Immature natural killer cell (primary cell): ENCODE measurements around the gene SRSF9. TPM values are rescaled to one million over a fixed set of nuclear protein-coding genes. Genes with fewer than 3 reads are reported as not detected.
A peak's percentile ranks its signal among the peaks of the same experiment; 100 is the strongest.
"Not testable (repeated sequence)": the region's sequence is repeated elsewhere in the genome, so short reads cannot be mapped to it uniquely, and the experiment has no call there.

Experiments used
- DNase-seq, 3 donors: peaks; one replicate each; pipeline ENCODE4 v3.0.0; 2022; ENCODE audit warnings: mixed read lengths in 1 of 3
- H3K27ac Mint-ChIP-seq, 6 donors: one replicate each; pipeline ENCODE4 v1.8.0; 2020; ENCODE audit warnings: mixed read lengths in 6 of 6, mild to moderate bottlenecking in 5 of 6, inconsistent platforms in 4 of 6, moderate library complexity in 3 of 6
- H3K27me3 Mint-ChIP-seq, 3 donors: one replicate each; pipeline ENCODE4 v1.8.0; 2020 to 2021; ENCODE audit warnings: low read depth in 3 of 3, mild to moderate bottlenecking in 3 of 3, mixed read lengths in 3 of 3, moderate library complexity in 3 of 3, inconsistent platforms in 1 of 3
- H3K36me3 Mint-ChIP-seq, 3 donors: one replicate each; pipeline ENCODE4 v1.8.0; 2020; ENCODE audit warnings: mixed read lengths in 3 of 3, inconsistent platforms in 2 of 3, mild to moderate bottlenecking in 2 of 3
- H3K4me1 Mint-ChIP-seq, 2 donors: one replicate each; pipeline ENCODE4 v1.8.0; 2020; ENCODE audit warnings: inconsistent platforms in 2 of 2, mild to moderate bottlenecking in 2 of 2, mixed read lengths in 2 of 2, moderate library complexity in 1 of 2
- H3K4me3 Mint-ChIP-seq, 5 donors: one replicate each; pipeline ENCODE4 v1.8.0; 2020; ENCODE audit warnings: mild to moderate bottlenecking in 5 of 5, mixed read lengths in 5 of 5, inconsistent platforms in 3 of 5, moderate library complexity in 3 of 5
- H3K9me3 Mint-ChIP-seq, 6 donors: one replicate each; pipeline ENCODE4 v1.8.0; 2020; ENCODE audit warnings: mild to moderate bottlenecking in 6 of 6, mixed read lengths in 6 of 6, inconsistent platforms in 4 of 6, moderate library complexity in 3 of 6
- polyA plus RNA-seq, 3 donors: library from polyadenylated mRNA; unstranded; fragments of 300-500 nt; fragmentation: Illumina TruSeq; gene quantifications; one replicate each; pipeline ENCODE4 v1.2.3, GENCODE V29; 2021

The SRSF9 gene
- 100 to 1,000 TPM; 221 to 292 (median 271) TPM for polyA plus RNA-seq

GRCh38 chr12:120469450-120470149 lies at the start of gene SRSF9:
Gene SRSF9, minus strand, starts transcription at chr12:120469748. Its CDS starts 139 bp downstream, at chr12:120469609.
- H3K9me3 Mint-ChIP-seq: no peaks in the 10 kb centered on the region
- peaks cover 77 to 84% of the 10 kb centered on the region in 2 donors for H3K4me1 Mint-ChIP-seq
- H3K27me3 Mint-ChIP-seq: peaks cover 5 to 13% (median 10%) of the 10 kb centered on the region in 3 donors
- peak; percentile 97 to 98 (median 98) for DNase-seq
- peak within 1 kb of the TSS; percentile 88 to 99 (median 96) for H3K27ac Mint-ChIP-seq
- peak within 1 kb of the TSS; percentile 90 to 100 (median 97) for H3K4me3 Mint-ChIP-seq
- peaks cover 8 to 22% (median 8%) of the 10 kb centered on the region in 3 donors for H3K36me3 Mint-ChIP-seq

- H3K36me3 Mint-ChIP-seq: peaks cover 0 to 11% (median 8%) of the 10 kb centered on the region in 3 donors
- not testable (repeated sequence) for H3K4me3 Mint-ChIP-seq
These were observed 49.8 kb upstream of the SRSF9 start for GRCh38 chr12:120519324-120519723.

GRCh38 chr12:120515496-120515895 lies 45.9 kb upstream of the SRSF9 start:
- Mint-ChIP-seq H3K4me3 (no peak overlapping the region), H3K27me3 (peaks cover 0 to 2% (median 2%) of the 10 kb centered on the region in 3 donors), H3K36me3 (peaks cover 5 to 16% (median 15%) of the 10 kb centered on the region in 3 donors), H3K4me1 (no peaks in the 10 kb centered on the region), H3K9me3 (no peaks in the 10 kb centered on the region), H3K27ac (no peak overlapping the region)
- DNase-seq: no peak

More at GRCh38 chr12:120519324-120519723, 49.8 kb upstream of the SRSF9 start:
- not testable (repeated sequence) for H3K27ac Mint-ChIP-seq, H3K4me1 Mint-ChIP-seq, DNase-seq, H3K9me3 Mint-ChIP-seq, H3K27me3 Mint-ChIP-seq

- peaks cover 10 to 23% (median 19%) of the 10 kb centered on the region in 3 donors for H3K36me3 Mint-ChIP-seq
- no peaks in the 10 kb centered on the region for H3K9me3 Mint-ChIP-seq
- no peak overlapping the region for H3K27ac Mint-ChIP-seq
- H3K4me1 Mint-ChIP-seq: no peaks in the 10 kb centered on the region
- peaks cover 0 to 2% (median 2%) of the 10 kb centered on the region in 3 donors for H3K27me3 Mint-ChIP-seq
- no peak overlapping the region for H3K4me3 Mint-ChIP-seq
- DNase-seq: no peak
These were observed 44.5 kb upstream of the SRSF9 start for GRCh38 chr12:120514002-120514401.

GRCh38 chr12:120508537-120508936 lies 39.0 kb upstream of the SRSF9 start:
- H3K27me3 Mint-ChIP-seq: no peaks in the 10 kb centered on the region
- no peak for DNase-seq
- H3K4me1 Mint-ChIP-seq: no peaks in the 10 kb centered on the region
- no peak overlapping the region for H3K4me3 Mint-ChIP-seq
- peaks cover 7 to 28% (median 15%) of the 10 kb centered on the region in 3 donors for H3K36me3 Mint-ChIP-seq
- no peaks in the 10 kb centered on the region for H3K9me3 Mint-ChIP-seq
- no peak overlapping the region for H3K27ac Mint-ChIP-seq

GRCh38 chr12:120504587-120504986 lies 35.0 kb upstream of the SRSF9 start:
- Mint-ChIP-seq H3K36me3 (peaks cover 14 to 21% (median 15%) of the 10 kb centered on the region in 3 donors), H3K4me3 (no peak overlapping the region)

GRCh38 chr12:120500581-120500980 lies 31.0 kb upstream of the SRSF9 start:
- DNase-seq: peak in 1 of 3 donors; percentile 19
- H3K27ac Mint-ChIP-seq: peak overlapping the region; percentile 29 to 74 (median 70)
- peaks cover 28 to 43% of the 10 kb centered on the region in 2 donors for H3K4me1 Mint-ChIP-seq
- no peaks in the 10 kb centered on the region for H3K9me3 Mint-ChIP-seq
- peaks cover 10 to 18% (median 13%) of the 10 kb centered on the region in 3 donors for H3K36me3 Mint-ChIP-seq
- H3K27me3 Mint-ChIP-seq: peaks cover 3 to 6% (median 6%) of the 10 kb centered on the region in 3 donors
- no peak overlapping the region for H3K4me3 Mint-ChIP-seq

More at GRCh38 chr12:120504587-120504986, 35.0 kb upstream of the SRSF9 start:
- H3K27me3 Mint-ChIP-seq: no peaks in the 10 kb centered on the region
- H3K27ac Mint-ChIP-seq: no peak overlapping the region
- peaks cover 7% of the 10 kb centered on the region in 2 donors for H3K4me1 Mint-ChIP-seq
- no peak for DNase-seq
- H3K9me3 Mint-ChIP-seq: no peaks in the 10 kb centered on the region

- peaks cover 3 to 8% (median 6%) of the 10 kb centered on the region in 3 donors for H3K27me3 Mint-ChIP-seq
- peaks cover 36 to 53% of the 10 kb centered on the region in 2 donors for H3K4me1 Mint-ChIP-seq
- peak overlapping the region; percentile 22 to 89 (median 64) for H3K27ac Mint-ChIP-seq
- H3K9me3 Mint-ChIP-seq: no peaks in the 10 kb centered on the region
- no peak overlapping the region for H3K4me3 Mint-ChIP-seq
- no peak for DNase-seq
- peaks cover 8 to 17% (median 11%) of the 10 kb centered on the region in 3 donors for H3K36me3 Mint-ChIP-seq
These were observed 29.4 kb upstream of the SRSF9 start for GRCh38 chr12:120498870-120499515.

- peak overlapping the region; percentile 87 to 94 (median 90) for H3K27ac Mint-ChIP-seq
- no peaks in the 10 kb centered on the region for H3K9me3 Mint-ChIP-seq
- peaks cover 0 to 7% (median 4%) of the 10 kb centered on the region in 3 donors for H3K36me3 Mint-ChIP-seq
- H3K4me1 Mint-ChIP-seq: peaks cover 36 to 53% of the 10 kb centered on the region in 2 donors
- H3K4me3 Mint-ChIP-seq: peak overlapping the region; percentile 88 to 98 (median 94)
- DNase-seq: no peak
- H3K27me3 Mint-ChIP-seq: peaks cover 3 to 8% (median 6%) of the 10 kb centered on the region in 3 donors
These were observed 28.1 kb upstream of the SRSF9 start for GRCh38 chr12:120497524-120498150.

GRCh38 chr12:120496413-120497340 lies 27.1 kb upstream of the SRSF9 start:
- peak overlapping the region; percentile 87 to 94 (median 90) for H3K27ac Mint-ChIP-seq
- peaks cover 0 to 7% (median 4%) of the 10 kb centered on the region in 3 donors for H3K36me3 Mint-ChIP-seq
- no peaks in the 10 kb centered on the region for H3K9me3 Mint-ChIP-seq
- H3K4me1 Mint-ChIP-seq: peaks cover 36 to 53% of the 10 kb centered on the region in 2 donors
- peak; percentile 64 to 66 (median 65) for DNase-seq
- H3K27me3 Mint-ChIP-seq: peaks cover 3 to 8% (median 6%) of the 10 kb centered on the region in 3 donors
- H3K4me3 Mint-ChIP-seq: peak overlapping the region; percentile 88 to 98 (median 94)

- Mint-ChIP-seq H3K36me3 (peaks cover 0 to 7% (median 4%) of the 10 kb centered on the region in 3 donors), H3K27me3 (peaks cover 3 to 8% (median 6%) of the 10 kb centered on the region in 3 donors), H3K9me3 (no peaks in the 10 kb centered on the region), H3K4me3 (peak within 1 kb of the TSS; percentile 88 to 98 (median 94)), H3K27ac (peak within 1 kb of the TSS; percentile 87 to 94 (median 91)), H3K4me1 (peaks cover 36 to 52% of the 10 kb centered on the region in 2 donors)
- DNase-seq: peak; percentile 96 to 97 (median 97)
These were observed 26.3 kb upstream of the SRSF9 start, which contains the start of gene DYNLL1 for GRCh38 chr12:120495731-120496412. Gene DYNLL1, plus strand, starts transcription at chr12:120496113. Its CDS starts 309 bp downstream, at chr12:120496422.

- H3K27ac Mint-ChIP-seq: peak overlapping the region; percentile 86 to 94 (median 88)
- no peak for DNase-seq
- H3K27me3 Mint-ChIP-seq: peaks cover 3 to 8% (median 6%) of the 10 kb centered on the region in 3 donors
These were observed 25.7 kb upstream of the SRSF9 start for GRCh38 chr12:120495186-120495730.

More at GRCh38 chr12:120495186-120495730, 25.7 kb upstream of the SRSF9 start:
- H3K4me3 Mint-ChIP-seq: peak overlapping the region; percentile 88 to 98 (median 94)
- H3K36me3 Mint-ChIP-seq: peaks cover 0 to 7% (median 0%) of the 10 kb centered on the region in 3 donors
- no peaks in the 10 kb centered on the region for H3K9me3 Mint-ChIP-seq
- peaks cover 32 to 50% of the 10 kb centered on the region in 2 donors for H3K4me1 Mint-ChIP-seq
